B cell (primary cell): ENCODE results near the gene TTC23. TPM values are rescaled to one million over a fixed set of nuclear protein-coding genes. Genes with fewer than 3 reads are reported as not detected.

Experiments used
- ATAC-seq: fragments of 200-7000 bp; cut with Tn5 transposase; one replicate; pipeline ENCODE4 v1.10.0; 2021; ENCODE audit warnings: low read depth, mild to moderate bottlenecking, moderate number of reproducible peaks, moderate library complexity
- CTCF ChIA-PET: fragments of 350-600 bp; sonication (Branson Sonifier 250); formaldehyde crosslinking; loops from one replicate; lab custom pipeline; 2021; ENCODE audit warnings: antibody characterized with exemption, inconsistent platforms; lab: Charles Lee
- POLR2A ChIA-PET: fragments of 350-600 bp; sonication (Branson Sonifier 250); formaldehyde crosslinking; loops from one replicate; lab custom pipeline; 2021; ENCODE audit warnings: antibody characterized with exemption; lab: Charles Lee
- DNase-seq: peaks from one replicate; pipeline ENCODE4 v3.0.0; 2013
- H2AFZ ChIP-seq: 2 replicates; pipeline ENCODE4 v1.6.1; 2012; ENCODE audit warnings: mild to moderate bottlenecking, low read depth, low read length; ENCODE audit not compliant: insufficient read depth, poor library complexity, severe bottlenecking
- H3K27ac ChIP-seq, 2 donors: 1 replicate in 1 of 2; 2 replicates in 1 of 2; pipeline ENCODE4 v1.5.1; 2012 to 2013; ENCODE audit warnings: low read length in 2 of 2, mild to moderate bottlenecking in 2 of 2, moderate library complexity in 1 of 2
- H3K27me3 ChIP-seq, 4 experiments: fragments of 200-600 bp in 1 of 4; sonication (generic) in 1 of 4; replicated peaks in 1 of 4; 1 replicate in 2 of 4; 2 replicates in 2 of 4; pipeline versions ENCODE4 v1.6.1 to v1.7.0; 2013 to 2016; ENCODE audit warnings: low read length in 3 of 4, mild to moderate bottlenecking in 2 of 4, mixed read lengths in 1 of 4, moderate library complexity in 1 of 4; ENCODE audit not compliant: insufficient read depth in 4 of 4, control insufficient read depth in 3 of 4; ENCODE audit errors: control extremely low read depth in 1 of 4
- H3K36me3 ChIP-seq, 2 experiments: replicated peaks in 1 of 2; 1 replicate in 1 of 2; 2 replicates in 1 of 2; pipeline versions ENCODE4 v1.6.1 to v1.7.1; 2013; ENCODE audit warnings: low read length in 1 of 2; ENCODE audit not compliant: insufficient read depth in 2 of 2, control insufficient read depth in 1 of 2; ENCODE audit errors: control extremely low read depth in 1 of 2, extremely low read depth in 1 of 2
- H3K4me1 ChIP-seq, 2 donors: fragments of 200-600 bp in 1 of 2; sonication (generic) in 1 of 2; 1 replicate in 1 of 2; 2 replicates in 1 of 2; pipeline versions ENCODE4 v1.5.1 to v1.6.1; 2013 to 2017; ENCODE audit warnings: low read length in 2 of 2; ENCODE audit not compliant: control insufficient read depth in 2 of 2, insufficient read depth in 2 of 2
- H3K4me2 ChIP-seq: replicated peaks from 2 replicates; pipeline ENCODE3; 2012; ENCODE audit warnings: mild to moderate bottlenecking, low read depth, low read length; ENCODE audit not compliant: poor library complexity, severe bottlenecking
- H3K4me3 ChIP-seq, 5 experiments: fragments of 200-600 bp in 1 of 5; sonication (generic) in 1 of 5; 1 replicate in 3 of 5; 2 replicates in 2 of 5; pipeline versions ENCODE4 v1.5.1 to v1.7.0; 2011 to 2016; ENCODE audit warnings: low read length in 4 of 5, mild to moderate bottlenecking in 4 of 5, low read depth in 2 of 5, control low read depth in 1 of 5, moderate library complexity in 1 of 5; ENCODE audit not compliant: insufficient read depth in 1 of 5; ENCODE audit errors: control extremely low read depth in 1 of 5, extremely low read depth in 1 of 5
- H3K79me2 ChIP-seq: fragments of 200-600 bp; sonication (generic); one replicate; pipeline ENCODE4 v1.6.0; 2016; ENCODE audit warnings: low read length; ENCODE audit not compliant: control insufficient read depth, insufficient read depth
- H3K9ac ChIP-seq: fragments of 200-600 bp; sonication (generic); 2 replicates; pipeline ENCODE4 v1.6.1; 2017; ENCODE audit warnings: mild to moderate bottlenecking, low read length, moderate library complexity
- H3K9me3 ChIP-seq, 3 donors: one replicate each; pipeline versions ENCODE4 v1.6.1 to v1.7.1; 2013; ENCODE audit warnings: low read length in 2 of 3; ENCODE audit not compliant: control insufficient read depth in 2 of 3, insufficient read depth in 1 of 3; ENCODE audit errors: control extremely low read depth in 1 of 3
- H4K20me1 ChIP-seq: 2 replicates; pipeline ENCODE4 v1.6.0; 2012; ENCODE audit warnings: mild to moderate bottlenecking, low read length; ENCODE audit not compliant: insufficient read depth, control insufficient read depth, poor library complexity, severe bottlenecking
- H3K27ac Mint-ChIP-seq: one replicate; pipeline ENCODE4 v1.8.0; 2021; ENCODE audit warnings: mixed read lengths
- H3K27me3 Mint-ChIP-seq: one replicate; pipeline ENCODE4 v1.8.0; 2021; ENCODE audit warnings: mixed read lengths
- H3K4me1 Mint-ChIP-seq: one replicate; pipeline ENCODE4 v1.8.0; 2021; ENCODE audit warnings: mixed read lengths
- H3K4me3 Mint-ChIP-seq: one replicate; pipeline ENCODE4 v1.8.0; 2021; ENCODE audit warnings: mixed read lengths
- H3K9me3 Mint-ChIP-seq: one replicate; pipeline ENCODE4 v1.8.0; 2022; ENCODE audit warnings: mixed read lengths; ENCODE audit not compliant: insufficient read depth
- CTCF ChIP-seq: fragments of 200-600 bp; IDR thresholded peaks from one replicate; pipeline ENCODE4 v1.8.0; 2022; ENCODE audit warnings: antibody characterized with exemption, mild to moderate bottlenecking
- EZH2 ChIP-seq: IDR thresholded peaks from 2 replicates; pipeline ENCODE4 v1.6.1; 2012; ENCODE audit warnings: borderline replicate concordance, low read depth, mild to moderate bottlenecking, moderate library complexity, low read length; ENCODE audit not compliant: insufficient read depth, poor library complexity, severe bottlenecking
- WGBS: methylation state at CpG from one replicate; pipeline ENCODE4 v1.1.5; 2013; ENCODE audit warnings: missing lambda C conversion rate; ENCODE audit not compliant: insufficient coverage; 5-methylcytosine and 5-hydroxymethylcytosine counted together
- intact Hi-C: fragments of 100-400 bp; cut with micrococcal nuclease; formaldehyde crosslinking; loops from one replicate; pipeline ENCODE4 v1.10.0; 2022
- polyA plus RNA-seq: library from polyadenylated mRNA; depleted of rRNA; stranded (reverse); fragments of >200 nt; gene quantifications from 2 replicates; pipeline ENCODE4 v1.2.3, GENCODE V29; 2012
- total RNA-seq, 2 donors: library from RNA; stranded (reverse); fragments of 120-200 nt in 1 of 2; gene quantifications; 1 replicate in 1 of 2; 2 replicates in 1 of 2; pipeline versions ENCODE4 v1.2.3 to v1.2.4, GENCODE V29; 2013 to 2022

Gene TTC23
- total and polyA plus RNA-seq, 2 donors (not counting 1 experiment from before 2014, with no cell fraction given): 0.15 to 1.9 TPM

GRCh38 chr15:99167201-99167600 is 82.2 kb downstream of the TTC23 start:
- Histone ChIP-seq H3K36me3 (no peaks in the 10 kb centered on the region), H3K9me3 (no peaks in the 10 kb centered on the region), H3K79me2 (no peaks in the 10 kb centered on the region), H3K4me2 (no peak overlapping the region), H3K4me3 (no peak overlapping the region), H3K27ac (no peak overlapping the region), H4K20me1 (no peaks in the 10 kb centered on the region), H3K27me3 (no peaks in the 10 kb centered on the region), H3K4me1 (peaks cover 12 to 18% of the 10 kb centered on the region in 2 donors), H2AFZ (no peak overlapping the region), H3K9ac (no peak overlapping the region)
- 78% methylated on average over 2 of the region's 5 CpGs for WGBS
- DNase-seq (no peak), ATAC-seq (no peak)
- Mint-ChIP-seq H3K9me3 (no peaks in the 10 kb centered on the region), H3K27ac (no peak overlapping the region), H3K4me3 (no peak overlapping the region), H3K27me3 (no peaks in the 10 kb centered on the region), H3K4me1 (peaks cover 29% of the 10 kb centered on the region)
- ChIA-PET POLR2A (no interaction called here), CTCF (no interaction called here)
- intact Hi-C loops: no loop called here
- TF ChIP-seq CTCF: no peak
- TF ChIP-seq EZH2: no peak

- ATAC-seq: no peak
- peaks cover 29% of the 10 kb centered on the region for H3K4me1 Mint-ChIP-seq
- Histone ChIP-seq H3K9me3 (no peaks in the 10 kb centered on the region), H3K79me2 (no peaks in the 10 kb centered on the region), H3K9ac (no peak overlapping the region), H3K27me3 (no peaks in the 10 kb centered on the region), H3K36me3 (no peaks in the 10 kb centered on the region), H3K4me2 (no peak overlapping the region), H3K27ac (no peak overlapping the region), H3K4me3 (no peak overlapping the region), H3K4me1 (peaks cover 12 to 18% of the 10 kb centered on the region in 2 donors), H2AFZ (no peak overlapping the region), H4K20me1 (no peaks in the 10 kb centered on the region)
- intact Hi-C loops: no loop called here
- H3K4me3 Mint-ChIP-seq: no peak overlapping the region
- H3K27ac Mint-ChIP-seq: no peak overlapping the region
- H3K27me3 Mint-ChIP-seq: no peaks in the 10 kb centered on the region
- no peak for DNase-seq
- TF ChIP-seq EZH2: no peak
- TF ChIP-seq CTCF: no peak
- 92% methylated on average over 20 of the region's 23 CpGs for WGBS
- POLR2A ChIA-PET: no interaction called here
- CTCF ChIA-PET: no interaction called here
- H3K9me3 Mint-ChIP-seq: no peaks in the 10 kb centered on the region
Measured at GRCh38 chr15:99165956-99166689, 83.3 kb downstream of the TTC23 start.
